Activated effector memory CD4-positive, alpha-beta T cell treated with anti-CD3 and anti-CD28 coated beads, Interleukin-2, amount 50 U/mL, for 16 hours (primary cell): ENCODE measurements around the gene MC4R.
"Not testable (repeated sequence)": the region's sequence is repeated elsewhere in the genome, so short reads cannot be mapped to it uniquely, and the experiment has no call there.

Experiments used
- DNase-seq: peaks from one replicate; pipeline ENCODE4 v3.0.0-alpha.2; 2020

The MC4R gene

GRCh38 chr18:60372596-60372995, at the start of gene MC4R:
Gene MC4R (minus strand): TSS chr18:60372775. CDS start chr18:60372349, 426 bp downstream.
- DNase-seq, result no peak

GRCh38 chr18:60422306-60422705, 49.7 kb upstream of the MC4R start:
- not testable (repeated sequence) for DNase-seq

GRCh38 chr18:60421356-60422118, 49.0 kb upstream of the MC4R start:
- DNase-seq, result no peak

GRCh38 chr18:60417946-60418345, 45.4 kb upstream of the MC4R start:
- no peak for DNase-seq

GRCh38 chr18:60413944-60414547, 41.5 kb upstream of the MC4R start:
- DNase-seq, result no peak

- DNase-seq, result no peak
Observed at GRCh38 chr18:60411715-60412114, 39.1 kb upstream of the MC4R start.

- DNase-seq, result no peak
Observed at GRCh38 chr18:60406721-60407120, 34.1 kb upstream of the MC4R start.

GRCh38 chr18:60404486-60405085, 32.0 kb upstream of the MC4R start:
- no peak for DNase-seq

- DNase-seq, result no peak
Observed at GRCh38 chr18:60401346-60401745, 28.8 kb upstream of the MC4R start.

GRCh38 chr18:60391571-60392226, 19.1 kb upstream of the MC4R start:
- DNase-seq, result no peak

GRCh38 chr18:60389314-60389713, 16.7 kb upstream of the MC4R start:
- DNase-seq, result no peak

GRCh38 chr18:60385693-60386092, 13.1 kb upstream of the MC4R start:
- DNase-seq, result no peak

GRCh38 chr18:60383893-60384292, 11.3 kb upstream of the MC4R start:
- no peak for DNase-seq

- DNase-seq, result no peak
Observed at GRCh38 chr18:60377778-60378469, 5.3 kb upstream of the MC4R start.

- DNase-seq, result no peak
Observed at GRCh38 chr18:60372132-60372531, 443 bp downstream of the MC4R start.

GRCh38 chr18:60358516-60358915, 14.1 kb downstream of the MC4R start:
- no peak for DNase-seq

GRCh38 chr18:60350941-60351340, 21.6 kb downstream of the MC4R start:
- DNase-seq, result no peak

GRCh38 chr18:60350150-60350549, 22.4 kb downstream of the MC4R start:
- DNase-seq, result no peak

GRCh38 chr18:60347526-60348045, 25.0 kb downstream of the MC4R start:
- no peak for DNase-seq

- DNase-seq, result no peak
Observed at GRCh38 chr18:60339018-60339417, 33.6 kb downstream of the MC4R start.

GRCh38 chr18:60331890-60332289, 40.7 kb downstream of the MC4R start:
- no peak for DNase-seq

GRCh38 chr18:60329131-60329530, 43.4 kb downstream of the MC4R start:
- no peak for DNase-seq

GRCh38 chr18:60327880-60328279, 44.7 kb downstream of the MC4R start:
- DNase-seq, result no peak
